Activated B cell treated with CpG ODN at 0.5 μM for 24 hours (primary cell): ENCODE data around the gene CALN1. TPM values are rescaled to one million over a fixed set of nuclear protein-coding genes. Genes with fewer than 3 reads are reported as not detected.

ENCODE experiments used
- ATAC-seq: fragments of 200-7000 bp; cut with Tn5 transposase; one replicate; pipeline ENCODE4 v1.10.0; 2021; ENCODE audit warnings: low read depth, mild to moderate bottlenecking, moderate library complexity
- CTCF ChIA-PET: fragments of 350-600 bp; sonication (Branson Sonifier 250); formaldehyde crosslinking; loops from one replicate; lab custom pipeline; 2021; ENCODE audit warnings: antibody characterized with exemption; lab: Charles Lee
- POLR2A ChIA-PET: fragments of 350-600 bp; sonication (Branson Sonifier 250); formaldehyde crosslinking; loops from one replicate; lab custom pipeline; 2021; ENCODE audit warnings: antibody characterized with exemption; lab: Charles Lee
- DNase-seq: peaks from one replicate; pipeline ENCODE4 v3.0.0; 2022
- H3K27ac Mint-ChIP-seq: one replicate; pipeline ENCODE4 v1.8.0; 2020; ENCODE audit warnings: mixed read lengths
- H3K27me3 Mint-ChIP-seq: one replicate; pipeline ENCODE4 v1.8.0; 2021; ENCODE audit warnings: mixed read lengths
- H3K36me3 Mint-ChIP-seq: one replicate; pipeline ENCODE4 v1.8.0; 2021; ENCODE audit warnings: low read depth, mixed read lengths
- H3K4me1 Mint-ChIP-seq: one replicate; pipeline ENCODE4 v1.8.0; 2021; ENCODE audit warnings: mixed read lengths
- H3K4me3 Mint-ChIP-seq: one replicate; pipeline ENCODE4 v1.8.0; 2020; ENCODE audit warnings: mild to moderate bottlenecking, mixed read lengths
- H3K9me3 Mint-ChIP-seq: one replicate; pipeline ENCODE4 v1.8.0; 2020; ENCODE audit warnings: mixed read lengths
- intact Hi-C: fragments of 100-400 bp; cut with micrococcal nuclease; formaldehyde crosslinking; loops from one replicate; pipeline ENCODE4 v1.15.1; 2024
- total RNA-seq: library from RNA; stranded (reverse); gene quantifications from 2 replicates; pipeline ENCODE4 v1.2.3, GENCODE V29; 2022
- TF ChIP-seq, protein P1 (sequence below): fragments of 200-600 bp; IDR thresholded peaks from one replicate; pipeline ENCODE4 v1.8.0; 2022; ENCODE audit warnings: antibody characterized with exemption, mild to moderate bottlenecking

The CALN1 gene
- total RNA-seq, 1 donor from 2014 or later = not detected

DNA sequence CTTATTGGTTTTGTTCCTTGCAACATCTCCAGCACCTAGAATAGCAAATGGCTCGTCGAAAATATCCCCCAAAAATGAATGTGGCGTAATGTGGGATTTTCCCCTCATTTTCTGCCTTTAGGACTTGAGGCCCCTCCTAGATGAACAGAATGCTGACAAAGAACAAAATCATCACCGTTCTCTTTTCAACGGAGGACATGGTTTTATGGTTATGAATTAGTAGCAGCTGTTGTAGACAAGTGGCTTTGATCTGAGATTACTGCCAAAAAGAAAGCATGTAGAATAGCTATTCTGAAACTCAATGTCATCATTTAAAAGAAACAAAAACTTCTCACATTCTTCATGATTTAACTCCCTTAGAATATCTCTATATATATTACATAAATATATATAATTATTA is 17.2 kb upstream of the CALN1 start:
- ChIA-PET CTCF (no interaction called here), POLR2A (no interaction called here)
- H3K36me3 Mint-ChIP-seq = no peaks in the 10 kb centered on the region

DNA sequence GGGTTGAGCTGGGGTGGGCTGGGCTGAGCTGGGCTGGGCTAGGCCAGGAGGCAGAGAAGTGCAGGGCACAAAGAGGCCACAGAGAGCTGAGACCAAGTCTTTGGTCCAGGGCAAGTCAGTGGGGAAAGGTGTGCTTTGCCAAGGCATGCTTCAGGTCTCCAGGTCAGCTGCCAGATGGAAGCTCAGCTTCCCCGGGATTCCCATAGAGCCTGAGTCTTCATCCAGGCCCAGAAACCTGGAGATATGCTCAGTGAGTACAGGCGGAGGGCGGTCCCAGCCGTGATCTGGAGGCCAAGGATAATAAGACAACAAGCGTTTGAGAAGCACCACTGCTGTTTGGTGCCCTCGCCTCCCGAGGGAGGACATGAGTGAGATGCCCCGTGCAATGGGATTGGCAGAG is 4.7 kb upstream of the CALN1 start:
- TF ChIP-seq, protein P1, sequence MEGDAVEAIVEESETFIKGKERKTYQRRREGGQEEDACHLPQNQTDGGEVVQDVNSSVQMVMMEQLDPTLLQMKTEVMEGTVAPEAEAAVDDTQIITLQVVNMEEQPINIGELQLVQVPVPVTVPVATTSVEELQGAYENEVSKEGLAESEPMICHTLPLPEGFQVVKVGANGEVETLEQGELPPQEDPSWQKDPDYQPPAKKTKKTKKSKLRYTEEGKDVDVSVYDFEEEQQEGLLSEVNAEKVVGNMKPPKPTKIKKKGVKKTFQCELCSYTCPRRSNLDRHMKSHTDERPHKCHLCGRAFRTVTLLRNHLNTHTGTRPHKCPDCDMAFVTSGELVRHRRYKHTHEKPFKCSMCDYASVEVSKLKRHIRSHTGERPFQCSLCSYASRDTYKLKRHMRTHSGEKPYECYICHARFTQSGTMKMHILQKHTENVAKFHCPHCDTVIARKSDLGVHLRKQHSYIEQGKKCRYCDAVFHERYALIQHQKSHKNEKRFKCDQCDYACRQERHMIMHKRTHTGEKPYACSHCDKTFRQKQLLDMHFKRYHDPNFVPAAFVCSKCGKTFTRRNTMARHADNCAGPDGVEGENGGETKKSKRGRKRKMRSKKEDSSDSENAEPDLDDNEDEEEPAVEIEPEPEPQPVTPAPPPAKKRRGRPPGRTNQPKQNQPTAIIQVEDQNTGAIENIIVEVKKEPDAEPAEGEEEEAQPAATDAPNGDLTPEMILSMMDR = no peak
- ChIA-PET POLR2A (no interaction called here), CTCF (no interaction called here)
- Mint-ChIP-seq H3K36me3 (no peaks in the 10 kb centered on the region), H3K27me3 (no peaks in the 10 kb centered on the region), H3K4me1 (no peaks in the 10 kb centered on the region), H3K27ac (no peak overlapping the region), H3K9me3 (peaks cover 9% of the 10 kb centered on the region), H3K4me3 (no peak overlapping the region)
- ATAC-seq = no peak
- intact Hi-C loops = no loop called here
- no peak for DNase-seq

More for the DNA sequence above, 17.2 kb upstream of the CALN1 start:
- DNase-seq = no peak
- H3K4me3 Mint-ChIP-seq = no peak overlapping the region
- no peak for ATAC-seq
- H3K4me1 Mint-ChIP-seq = no peaks in the 10 kb centered on the region
- no peaks in the 10 kb centered on the region for H3K27me3 Mint-ChIP-seq
- H3K9me3 Mint-ChIP-seq = no peaks in the 10 kb centered on the region
- TF ChIP-seq, protein P1 = no peak
- intact Hi-C loops = no loop called here
- no peak overlapping the region for H3K27ac Mint-ChIP-seq

DNA sequence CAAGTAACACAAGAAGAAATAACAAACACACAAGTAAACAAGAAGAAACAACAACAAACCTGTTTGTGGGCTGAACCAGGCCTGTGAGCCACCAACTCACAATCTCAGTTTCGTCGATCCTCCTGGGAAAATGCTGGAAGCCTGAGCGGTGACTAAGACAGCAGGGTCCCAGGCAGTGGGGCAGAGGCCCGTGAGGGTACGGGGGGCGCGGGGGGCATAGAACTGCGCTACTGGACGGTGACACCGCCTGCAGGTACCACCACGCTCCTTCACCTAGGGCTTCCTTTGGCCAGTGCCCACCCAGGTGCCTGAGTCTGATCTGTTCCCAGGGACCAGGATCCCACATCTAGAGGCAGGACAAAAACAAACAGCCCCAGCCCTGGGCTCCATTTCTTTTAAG is 3.4 kb upstream of the CALN1 start:
- POLR2A ChIA-PET = no interaction called here
- TF ChIP-seq, protein P1 = no peak
- H3K27ac Mint-ChIP-seq = no peak overlapping the region
- no peaks in the 10 kb centered on the region for H3K27me3 Mint-ChIP-seq
- H3K9me3 Mint-ChIP-seq = peaks cover 6% of the 10 kb centered on the region
- H3K4me3 Mint-ChIP-seq = no peak overlapping the region
- DNase-seq (no peak), ATAC-seq (no peak)
- intact Hi-C loops = no loop called here
- H3K36me3 Mint-ChIP-seq = no peaks in the 10 kb centered on the region
- CTCF ChIA-PET = no interaction called here
- H3K4me1 Mint-ChIP-seq = no peaks in the 10 kb centered on the region

DNA sequence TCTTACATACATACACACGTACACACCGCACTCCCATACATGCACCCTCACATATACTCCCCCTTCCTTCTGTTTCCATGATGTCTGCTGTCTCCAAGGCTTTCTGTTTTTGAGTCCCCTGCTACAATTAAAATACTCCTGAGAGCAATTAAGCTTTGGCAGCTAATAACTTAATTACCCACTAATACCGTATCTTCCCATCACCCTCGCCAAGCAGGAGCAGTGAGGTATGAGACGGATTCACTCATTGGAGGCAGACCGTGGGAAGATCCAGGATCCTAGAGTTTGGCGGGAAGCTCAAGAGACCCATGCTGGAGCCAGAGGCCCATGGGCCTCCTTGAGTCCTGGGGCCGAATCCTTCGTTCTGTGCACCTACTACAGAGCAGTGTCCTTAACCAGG is 1.7 kb upstream of the CALN1 start:
- intact Hi-C loops = no loop called here

DNA sequence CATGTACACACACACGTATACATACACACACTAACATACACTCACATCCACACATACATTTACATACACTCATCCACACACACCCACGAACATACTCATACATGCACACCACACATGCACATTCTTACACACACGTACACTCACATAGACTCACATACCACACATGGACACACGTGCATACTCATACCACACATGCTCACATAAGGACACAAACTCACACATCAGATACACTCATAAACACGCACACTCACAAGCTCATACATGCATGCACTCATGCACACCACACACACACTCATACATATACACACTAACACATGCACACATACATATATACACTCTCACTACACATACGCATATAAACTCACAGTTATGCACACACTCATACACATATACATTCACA is 1.2 kb upstream of the CALN1 start:
- CTCF ChIA-PET = no interaction called here
- H3K36me3 Mint-ChIP-seq = no peaks in the 10 kb centered on the region
- no peaks in the 10 kb centered on the region for H3K9me3 Mint-ChIP-seq
- no peak overlapping the region for H3K27ac Mint-ChIP-seq
- no peak for ATAC-seq
- intact Hi-C loops = no loop called here
- H3K27me3 Mint-ChIP-seq = no peaks in the 10 kb centered on the region
- no peak overlapping the region for H3K4me3 Mint-ChIP-seq
- DNase-seq = no peak
- no peaks in the 10 kb centered on the region for H3K4me1 Mint-ChIP-seq
- TF ChIP-seq, protein P1 = no peak
- POLR2A ChIA-PET = no interaction called here

More for the DNA sequence above, 1.7 kb upstream of the CALN1 start:
- ATAC-seq = no peak
- no peak overlapping the region for H3K27ac Mint-ChIP-seq
- H3K4me1 Mint-ChIP-seq = no peaks in the 10 kb centered on the region
- TF ChIP-seq, protein P1 = no peak
- ChIA-PET POLR2A (no interaction called here), CTCF (no interaction called here)
- H3K36me3 Mint-ChIP-seq = no peaks in the 10 kb centered on the region
- H3K27me3 Mint-ChIP-seq = no peaks in the 10 kb centered on the region
- DNase-seq = no peak
- H3K4me3 Mint-ChIP-seq = no peak overlapping the region
- H3K9me3 Mint-ChIP-seq = no peaks in the 10 kb centered on the region
